ENCODE measurements around the gene UST.

UST gene

DNA sequence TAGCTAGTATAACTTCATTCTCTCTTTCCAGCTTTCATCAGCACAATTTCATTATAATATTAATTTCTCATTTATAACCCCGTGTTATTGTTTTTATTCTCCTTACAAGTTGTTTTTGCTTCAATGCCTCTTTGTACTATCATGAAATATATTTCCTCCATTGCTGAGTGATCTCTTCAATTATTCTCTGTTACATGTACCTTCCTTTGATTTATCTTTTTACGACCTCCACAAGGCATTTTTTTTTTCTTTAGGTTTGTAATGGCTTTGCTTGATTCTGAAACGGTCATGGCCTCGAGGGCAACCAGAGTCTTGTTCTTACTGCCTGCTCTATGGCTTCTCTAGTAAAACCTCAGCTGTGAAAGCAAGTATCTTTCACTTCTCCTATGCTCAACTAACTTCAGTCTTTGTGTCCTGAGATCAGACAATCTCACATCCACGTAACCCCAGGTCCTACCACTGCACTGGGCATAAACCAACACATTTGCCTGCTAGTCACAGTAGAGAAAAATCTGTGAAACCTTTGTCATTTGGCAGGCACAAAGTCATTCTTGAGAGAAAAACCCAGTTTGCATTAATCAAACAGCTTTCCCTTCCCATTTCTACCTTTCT lies 119.9 kb downstream of the UST start:
- Histone ChIP-seq H3K9me3 (ENCODE audit: control insufficient read depth, insufficient read depth, low read length) (no peaks in the 10 kb centered on the region), H3K36me3 (ENCODE audit: control insufficient read depth, low read length) (no peaks in the 10 kb centered on the region), H3K27me3 (ENCODE audit: control insufficient read depth, low read length) (peaks cover 4% of the 10 kb centered on the region; the same call in 1 of the 2 replicates), H3K4me3 (ENCODE audit: low read length) (no peak overlapping the region), H3K4me2 (ENCODE audit: low read length) (no peak overlapping the region), H4K20me1 (ENCODE audit: control insufficient read depth, insufficient read depth, low read depth, low read length) (no peaks in the 10 kb centered on the region), H3K4me1 (ENCODE audit: control insufficient read depth, low read length) (no peaks in the 10 kb centered on the region), H3K27ac (ENCODE audit: low read depth, low read length) (no peak overlapping the region), H3F3A (ENCODE audit: control insufficient read depth, insufficient read depth) (no peaks in the 10 kb centered on the region), H3K9me2 (replicated peaks; ENCODE audit: control insufficient read depth, low read length) (no peaks in the 10 kb centered on the region), H3K79me2 (ENCODE audit: control insufficient read depth, low read length) (no peaks in the 10 kb centered on the region)
- no peak for TF ChIP-seq EZH2phosphoT487 (IDR thresholded peaks at IDR 0.05; ENCODE audit: borderline replicate concordance, low read length)
- TF ChIP-seq, protein P1, sequence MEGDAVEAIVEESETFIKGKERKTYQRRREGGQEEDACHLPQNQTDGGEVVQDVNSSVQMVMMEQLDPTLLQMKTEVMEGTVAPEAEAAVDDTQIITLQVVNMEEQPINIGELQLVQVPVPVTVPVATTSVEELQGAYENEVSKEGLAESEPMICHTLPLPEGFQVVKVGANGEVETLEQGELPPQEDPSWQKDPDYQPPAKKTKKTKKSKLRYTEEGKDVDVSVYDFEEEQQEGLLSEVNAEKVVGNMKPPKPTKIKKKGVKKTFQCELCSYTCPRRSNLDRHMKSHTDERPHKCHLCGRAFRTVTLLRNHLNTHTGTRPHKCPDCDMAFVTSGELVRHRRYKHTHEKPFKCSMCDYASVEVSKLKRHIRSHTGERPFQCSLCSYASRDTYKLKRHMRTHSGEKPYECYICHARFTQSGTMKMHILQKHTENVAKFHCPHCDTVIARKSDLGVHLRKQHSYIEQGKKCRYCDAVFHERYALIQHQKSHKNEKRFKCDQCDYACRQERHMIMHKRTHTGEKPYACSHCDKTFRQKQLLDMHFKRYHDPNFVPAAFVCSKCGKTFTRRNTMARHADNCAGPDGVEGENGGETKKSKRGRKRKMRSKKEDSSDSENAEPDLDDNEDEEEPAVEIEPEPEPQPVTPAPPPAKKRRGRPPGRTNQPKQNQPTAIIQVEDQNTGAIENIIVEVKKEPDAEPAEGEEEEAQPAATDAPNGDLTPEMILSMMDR (IDR thresholded peaks at IDR 0.05; ENCODE audit: low read depth, low read length, poor library complexity, severe bottlenecking), result no peak

DNA sequence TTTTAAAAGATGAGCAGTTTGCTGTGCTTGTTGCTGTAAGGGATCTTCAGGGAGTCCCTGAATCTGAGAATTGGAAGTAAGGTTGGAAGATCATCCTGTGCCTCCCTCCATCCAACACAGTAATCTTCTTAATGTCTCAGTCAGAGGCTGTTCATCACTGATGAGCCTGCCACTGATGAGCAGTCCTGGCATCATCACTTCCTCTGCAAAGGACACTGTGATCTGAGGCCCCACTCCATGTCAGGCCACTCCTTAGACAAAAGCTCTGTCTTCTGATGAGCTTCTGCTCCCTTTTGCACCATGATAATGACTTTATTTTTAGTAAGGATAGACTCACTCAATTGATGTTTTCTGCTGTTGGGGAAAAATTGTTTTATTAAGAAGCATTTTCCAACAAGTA lies 121.0 kb downstream of the UST start:
- no peaks in the 10 kb centered on the region for H3F3A ChIP-seq (ENCODE audit: control insufficient read depth, insufficient read depth)
- H4K20me1 ChIP-seq (ENCODE audit: control insufficient read depth, insufficient read depth, low read depth, low read length), result no peaks in the 10 kb centered on the region
- H3K27me3 ChIP-seq (ENCODE audit: control insufficient read depth, low read length), result peaks cover 6% of the 10 kb centered on the region; the same call in 1 of the 2 replicates
- no peak overlapping the region for H3K4me3 ChIP-seq (ENCODE audit: low read length)
- no peak overlapping the region for H3K27ac ChIP-seq (ENCODE audit: low read depth, low read length)
- TF ChIP-seq EZH2phosphoT487 (IDR thresholded peaks at IDR 0.05; ENCODE audit: borderline replicate concordance, low read length), result no peak
- TF ChIP-seq, protein P1 (IDR thresholded peaks at IDR 0.05; ENCODE audit: low read depth, low read length, poor library complexity, severe bottlenecking), result no peak
- no peaks in the 10 kb centered on the region for H3K9me3 ChIP-seq (ENCODE audit: control insufficient read depth, insufficient read depth, low read length)
- no peaks in the 10 kb centered on the region for H3K9me2 ChIP-seq (replicated peaks; ENCODE audit: control insufficient read depth, low read length)
- no peaks in the 10 kb centered on the region for H3K79me2 ChIP-seq (ENCODE audit: control insufficient read depth, low read length)
- no peak overlapping the region for H3K4me2 ChIP-seq (ENCODE audit: low read length)
- no peaks in the 10 kb centered on the region for H3K4me1 ChIP-seq (ENCODE audit: control insufficient read depth, low read length)
- H3K36me3 ChIP-seq (ENCODE audit: control insufficient read depth, low read length), result no peaks in the 10 kb centered on the region

DNA sequence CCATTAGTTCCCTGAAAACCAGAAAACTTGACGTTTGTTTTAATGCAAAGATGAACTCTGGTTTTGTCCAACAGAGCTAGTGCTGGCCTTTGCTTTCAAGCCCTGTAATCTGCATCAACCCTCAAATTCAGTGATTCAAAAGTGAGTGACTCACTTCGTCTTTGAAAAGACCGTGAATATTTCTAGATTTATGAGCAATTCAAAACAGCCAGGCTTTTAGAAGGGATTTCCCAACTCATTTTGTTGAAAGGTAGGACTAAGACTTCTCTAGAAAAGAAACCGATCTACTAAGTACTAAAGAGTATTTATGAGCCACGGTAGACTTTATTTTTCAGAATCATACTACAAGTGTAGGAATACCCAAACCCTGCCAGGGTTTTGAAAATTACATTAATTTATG lies 121.5 kb downstream of the UST start:
- TF ChIP-seq, protein P1 (IDR thresholded peaks at IDR 0.05; ENCODE audit: low read depth, low read length, poor library complexity, severe bottlenecking), result no peak
- no peak for TF ChIP-seq EZH2phosphoT487 (IDR thresholded peaks at IDR 0.05; ENCODE audit: borderline replicate concordance, low read length)
- no peaks in the 10 kb centered on the region for H3K79me2 ChIP-seq (ENCODE audit: control insufficient read depth, low read length)
- no peak overlapping the region for H3K4me2 ChIP-seq (ENCODE audit: low read length)
- H3K27me3 ChIP-seq (ENCODE audit: control insufficient read depth, low read length), result peaks cover 6% of the 10 kb centered on the region; the same call in 1 of the 2 replicates
- no peaks in the 10 kb centered on the region for H3K9me2 ChIP-seq (replicated peaks; ENCODE audit: control insufficient read depth, low read length)
- no peaks in the 10 kb centered on the region for H3K4me1 ChIP-seq (ENCODE audit: control insufficient read depth, low read length)
- H3K4me3 ChIP-seq (ENCODE audit: low read length), result no peak overlapping the region
- no peak overlapping the region for H3K27ac ChIP-seq (ENCODE audit: low read depth, low read length)
- no peaks in the 10 kb centered on the region for H3F3A ChIP-seq (ENCODE audit: control insufficient read depth, insufficient read depth)
- no peaks in the 10 kb centered on the region for H3K36me3 ChIP-seq (ENCODE audit: control insufficient read depth, low read length)
- H4K20me1 ChIP-seq (ENCODE audit: control insufficient read depth, insufficient read depth, low read depth, low read length), result no peaks in the 10 kb centered on the region
- H3K9me3 ChIP-seq (ENCODE audit: control insufficient read depth, insufficient read depth, low read length), result no peaks in the 10 kb centered on the region
